Jurkat, Clone E6-1 (cell line): ENCODE data around the gene DENND6B. TPM values are rescaled to one million over a fixed set of nuclear protein-coding genes. Genes with fewer than 3 reads are reported as not detected.
"Not testable (repeated sequence)": the region's sequence is repeated elsewhere in the genome, so short reads cannot be mapped to it uniquely, and the experiment has no call there.

Experiments
- DNase-seq: peaks from one replicate; pipeline ENCODE4 v3.0.0-alpha.2; 2011; ENCODE audit warnings: low read depth, low spot score
- H3K4me3 ChIP-seq: 2 replicates; pipeline ENCODE4 v1.5.1; 2011; ENCODE audit warnings: mild to moderate bottlenecking, low read length, control low read depth, moderate library complexity
- polyA plus RNA-seq: library from polyadenylated mRNA; unstranded; fragments of >200 nt; gene quantifications from one replicate; pipeline ENCODE4 v1.2.1, GENCODE V29; 2012; ENCODE audit warnings: missing spikeins; ENCODE audit not compliant: insufficient read length, insufficient read depth

Gene DENND6B
- 3.1 TPM for polyA plus RNA-seq

- no peak for DNase-seq
- H3K4me3 ChIP-seq, result peak within 1 kb of the TSS; percentile 38
Observed at GRCh38 chr22:50326956-50327710, at the start of gene DENND6B. Gene DENND6B (minus strand): TSS chr22:50327012. CDS start chr22:50326988, 24 bp downstream.

- no peak overlapping the region for H3K4me3 ChIP-seq
- no peak for DNase-seq
Observed at GRCh38 chr22:50376085-50376651, 49.4 kb upstream of the DENND6B start.

- no peak for DNase-seq
- no peak overlapping the region for H3K4me3 ChIP-seq
Observed at GRCh38 chr22:50371101-50371648, 44.4 kb upstream of the DENND6B start.

GRCh38 chr22:50367778-50368500, 41.1 kb upstream of the DENND6B start:
- DNase-seq, result no peak
- no peak overlapping the region for H3K4me3 ChIP-seq

- not testable (repeated sequence) for H3K4me3 ChIP-seq, DNase-seq
Observed at GRCh38 chr22:50363803-50364194, 37.0 kb upstream of the DENND6B start.

GRCh38 chr22:50363166-50363802, 36.5 kb upstream of the DENND6B start:
- H3K4me3 ChIP-seq, result no peak overlapping the region
- DNase-seq, result no peak

- no peak overlapping the region for H3K4me3 ChIP-seq
- DNase-seq, result no peak
Observed at GRCh38 chr22:50361688-50362087, 34.9 kb upstream of the DENND6B start.

- H3K4me3 ChIP-seq, result no peak overlapping the region
- DNase-seq, result no peak
Observed at GRCh38 chr22:50361222-50361621, 34.4 kb upstream of the DENND6B start.

- no peak for DNase-seq
- no peak overlapping the region for H3K4me3 ChIP-seq
Observed at GRCh38 chr22:50360578-50360977, 33.8 kb upstream of the DENND6B start.

- no peak overlapping the region for H3K4me3 ChIP-seq
- DNase-seq, result no peak
Observed at GRCh38 chr22:50357756-50358155, 30.9 kb upstream of the DENND6B start.

GRCh38 chr22:50357222-50357621, 30.4 kb upstream of the DENND6B start:
- DNase-seq, result no peak
- no peak overlapping the region for H3K4me3 ChIP-seq

GRCh38 chr22:50356186-50356585, 29.4 kb upstream of the DENND6B start:
- H3K4me3 ChIP-seq, result no peak overlapping the region
- no peak for DNase-seq

GRCh38 chr22:50348058-50348457, 21.2 kb upstream of the DENND6B start:
- no peak overlapping the region for H3K4me3 ChIP-seq
- DNase-seq, result no peak

- no peak for DNase-seq
- no peak overlapping the region for H3K4me3 ChIP-seq
Observed at GRCh38 chr22:50347157-50347556, 20.3 kb upstream of the DENND6B start.

GRCh38 chr22:50346470-50346869, 19.7 kb upstream of the DENND6B start:
- H3K4me3 ChIP-seq, result no peak overlapping the region

GRCh38 chr22:50343541-50343935, 16.7 kb upstream of the DENND6B start:
- no peak for DNase-seq
- H3K4me3 ChIP-seq, result peak overlapping the region; percentile 62

More at GRCh38 chr22:50346470-50346869, 19.7 kb upstream of the DENND6B start:
- no peak for DNase-seq

- peak within 1 kb of the TSS; percentile 66 for H3K4me3 ChIP-seq
- no peak for DNase-seq
Observed at GRCh38 chr22:50342651-50343540, 16.1 kb upstream of the DENND6B start, which contains the start of gene PPP6R2. Gene PPP6R2 (plus strand): TSS chr22:50343327. CDS start chr22:50393909, 50,582 bp downstream.

GRCh38 chr22:50341977-50342650, 15.3 kb upstream of the DENND6B start:
- peak overlapping the region; percentile 66 for H3K4me3 ChIP-seq
- peak; percentile 74 for DNase-seq
